Ishikawa (cell line): Measurements from ENCODE around the gene MROH8.

Source experiments
- CREB1 ChIP-seq: IDR thresholded peaks from 2 replicates; pipeline ENCODE4 v1.6.1; 2012; ENCODE audit warnings: low read depth
- EGR1 ChIP-seq: IDR thresholded peaks from 2 replicates; pipeline ENCODE4 v1.6.1; 2012
- EP300 ChIP-seq: IDR thresholded peaks from 2 replicates; pipeline ENCODE4 v1.6.1; 2012; ENCODE audit warnings: borderline replicate concordance
- RAD21 ChIP-seq: IDR thresholded peaks from 2 replicates; pipeline ENCODE4 v1.6.1; 2012; ENCODE audit warnings: low read depth
- TAF1 ChIP-seq: IDR thresholded peaks from 2 replicates; pipeline ENCODE4 v1.6.1; 2012; ENCODE audit warnings: low read depth, mild to moderate bottlenecking
- TEAD4 ChIP-seq: IDR thresholded peaks from 2 replicates; pipeline ENCODE4 v1.6.1; 2012
- TF ChIP-seq, protein P1 (sequence below): IDR thresholded peaks from 2 replicates; pipeline ENCODE4 v1.6.1; 2012

DNA sequence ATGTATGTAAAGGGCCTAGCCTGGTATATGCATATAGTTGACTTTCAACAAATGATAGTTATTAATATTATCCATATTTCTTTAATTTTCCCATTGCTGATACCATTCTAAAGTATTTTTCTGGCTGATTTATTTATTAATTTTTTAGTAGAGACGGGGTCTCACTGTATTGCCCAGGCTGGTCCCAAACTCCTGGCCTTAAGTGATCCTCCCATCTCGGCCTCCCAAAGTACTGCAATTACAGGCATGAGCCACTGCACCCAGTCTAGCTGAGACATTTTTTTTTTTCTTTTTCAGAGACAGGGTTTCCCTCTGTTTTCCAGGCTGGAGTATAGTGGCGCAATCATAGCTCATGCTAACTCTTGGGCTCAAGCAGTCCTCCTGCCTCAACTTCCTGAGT lies 29.8 kb upstream of the MROH8 start:
- no peak for TF ChIP-seq TAF1
- no peak for TF ChIP-seq EP300
- TF ChIP-seq RAD21: no peak
- no peak for TF ChIP-seq EGR1
- TF ChIP-seq TEAD4: no peak
- TF ChIP-seq, protein P1, sequence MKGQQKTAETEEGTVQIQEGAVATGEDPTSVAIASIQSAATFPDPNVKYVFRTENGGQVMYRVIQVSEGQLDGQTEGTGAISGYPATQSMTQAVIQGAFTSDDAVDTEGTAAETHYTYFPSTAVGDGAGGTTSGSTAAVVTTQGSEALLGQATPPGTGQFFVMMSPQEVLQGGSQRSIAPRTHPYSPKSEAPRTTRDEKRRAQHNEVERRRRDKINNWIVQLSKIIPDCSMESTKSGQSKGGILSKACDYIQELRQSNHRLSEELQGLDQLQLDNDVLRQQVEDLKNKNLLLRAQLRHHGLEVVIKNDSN: no peak
- no peak for TF ChIP-seq CREB1
